ENCODE results near the gene HOMER1. TPM values are rescaled to one million over a fixed set of nuclear protein-coding genes. Genes with fewer than 3 reads are reported as not detected.

Gene HOMER1
- total RNA-seq, 2 donors from 2014 or later = 42.4 to 43.3 TPM

- peaks cover 6% of the 10 kb centered on the region for H3K36me3 Mint-ChIP-seq (ENCODE audit: low read depth)
- Histone ChIP-seq H3K27me3 (ENCODE audit: control insufficient read depth, insufficient read depth, low read length, poor library complexity, severe bottlenecking) (no peaks in the 10 kb centered on the region), H3K27ac (ENCODE audit: low read depth, low read length) (no peak overlapping the region), H3K4me3 (ENCODE audit: low read length) (no peak overlapping the region), H3K9me3 (ENCODE audit: control insufficient read depth, low read length) (no peaks in the 10 kb centered on the region), H3K4me1 (ENCODE audit: control insufficient read depth, insufficient read depth, low read length) (no peaks in the 10 kb centered on the region), H3K36me3 (ENCODE audit: control insufficient read depth, insufficient read depth, low read length) (no peaks in the 10 kb centered on the region), H3K9ac (ENCODE audit: extremely low read depth, low read length, poor library complexity, severe bottlenecking) (no peak overlapping the region)
- H3K4me1 Mint-ChIP-seq = peaks cover 19% of the 10 kb centered on the region
- H3K27ac Mint-ChIP-seq = no peak overlapping the region
- H3K9me3 Mint-ChIP-seq = peaks cover 2% of the 10 kb centered on the region
- H3K4me3 Mint-ChIP-seq = no peak overlapping the region
- H3K27me3 Mint-ChIP-seq (ENCODE audit: insufficient read depth) = no peaks in the 10 kb centered on the region
- WGBS, 2 experiments (ENCODE audit: insufficient coverage in 1 of 2, insufficient read length in 1 of 2) = 97 to 100% methylated on average over 1 of the region's 1 CpG
- no peak for DNase-seq
- TF ChIP-seq CTCF (conservative IDR thresholded peaks at IDR 0.05) = no peak
Observed at GRCh38 chr5:79484731-79485130, 29.2 kb downstream of the HOMER1 start.

- Mint-ChIP-seq H3K9me3 (peaks cover 2% of the 10 kb centered on the region), H3K36me3 (ENCODE audit: low read depth) (peaks cover 10% of the 10 kb centered on the region), H3K4me3 (no peak overlapping the region), H3K27me3 (ENCODE audit: insufficient read depth) (no peaks in the 10 kb centered on the region), H3K27ac (peak overlapping the region; percentile 60), H3K4me1 (peaks cover 33% of the 10 kb centered on the region)
- TF ChIP-seq CTCF (conservative IDR thresholded peaks at IDR 0.05) = no peak
- DNase-seq = no peak
- Histone ChIP-seq H3K27me3 (ENCODE audit: control insufficient read depth, insufficient read depth, low read length, poor library complexity, severe bottlenecking) (no peaks in the 10 kb centered on the region), H3K9me3 (ENCODE audit: control insufficient read depth, low read length) (no peaks in the 10 kb centered on the region), H3K9ac (ENCODE audit: extremely low read depth, low read length, poor library complexity, severe bottlenecking) (no peak overlapping the region), H3K27ac (ENCODE audit: low read depth, low read length) (no peak overlapping the region), H3K4me1 (ENCODE audit: control insufficient read depth, insufficient read depth, low read length) (no peaks in the 10 kb centered on the region), H3K4me3 (ENCODE audit: low read length) (no peak overlapping the region), H3K36me3 (ENCODE audit: control insufficient read depth, insufficient read depth, low read length) (no peaks in the 10 kb centered on the region)
- WGBS, 2 experiments (ENCODE audit: insufficient coverage in 1 of 2, insufficient read length in 1 of 2) = 93 to 100% methylated on average over 1 of the region's 1 CpG
Observed at GRCh38 chr5:79481574-79481973, 32.4 kb downstream of the HOMER1 start.

DNA sequence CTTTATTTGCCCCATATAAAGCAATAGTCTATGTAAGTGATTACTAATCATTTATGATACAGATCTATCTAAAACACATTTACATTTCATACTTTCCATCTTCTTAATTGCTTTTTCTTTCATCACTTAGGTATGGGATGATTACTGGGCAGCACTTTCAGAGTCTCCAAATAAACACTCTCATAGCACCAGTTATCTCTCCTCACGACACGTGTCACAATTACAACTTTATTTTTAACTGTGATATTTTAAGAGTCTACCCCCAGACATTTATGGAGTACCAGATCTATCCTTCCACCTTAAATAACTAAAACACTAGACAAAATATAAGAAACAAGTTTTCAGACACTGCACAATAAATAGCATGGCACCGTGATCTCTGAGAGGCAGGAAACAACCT lies 32.9 kb downstream of the HOMER1 start:
- 95 to 100% methylated on average over 3 of the region's 3 CpGs for WGBS, 2 experiments (ENCODE audit: insufficient coverage in 1 of 2, insufficient read length in 1 of 2)
- H3K9me3 ChIP-seq (ENCODE audit: control insufficient read depth, low read length) = no peaks in the 10 kb centered on the region
- Mint-ChIP-seq H3K27ac (peak overlapping the region; percentile 60), H3K36me3 (ENCODE audit: low read depth) (peaks cover 10% of the 10 kb centered on the region), H3K4me3 (no peak overlapping the region), H3K4me1 (peaks cover 28% of the 10 kb centered on the region), H3K9me3 (peaks cover 2% of the 10 kb centered on the region), H3K27me3 (ENCODE audit: insufficient read depth) (no peaks in the 10 kb centered on the region)
- H3K4me3 ChIP-seq (ENCODE audit: low read length) = no peak overlapping the region
- H3K36me3 ChIP-seq (ENCODE audit: control insufficient read depth, insufficient read depth, low read length) = no peaks in the 10 kb centered on the region
- no peak for DNase-seq
- no peak overlapping the region for H3K27ac ChIP-seq (ENCODE audit: low read depth, low read length)
- H3K4me1 ChIP-seq (ENCODE audit: control insufficient read depth, insufficient read depth, low read length) = no peaks in the 10 kb centered on the region
- no peaks in the 10 kb centered on the region for H3K27me3 ChIP-seq (ENCODE audit: control insufficient read depth, insufficient read depth, low read length, poor library complexity, severe bottlenecking)
- no peak overlapping the region for H3K9ac ChIP-seq (ENCODE audit: extremely low read depth, low read length, poor library complexity, severe bottlenecking)
- no peak for TF ChIP-seq CTCF (conservative IDR thresholded peaks at IDR 0.05)
